Neural cell (in vitro differentiated cells): ENCODE data around the gene CCL2.

Source experiments
- CTCF ChIP-seq: fragments of 450-650 bp; IDR thresholded peaks from 2 replicates; pipeline ENCODE4 v1.5.1; 2014; ENCODE audit warnings: antibody characterized with exemption, mild to moderate bottlenecking, moderate library complexity; ENCODE audit not compliant: poor library complexity, severe bottlenecking
- EP300 ChIP-seq: fragments of 450-650 bp; conservative IDR thresholded peaks from 2 replicates; pipeline ENCODE4 v1.6.1; 2014; ENCODE audit warnings: antibody characterized with exemption, mild to moderate bottlenecking, moderate library complexity; ENCODE audit not compliant: poor library complexity, severe bottlenecking
- EZH2 ChIP-seq: fragments of 200-600, 300-800 bp; shearing (Covaris generic), sonication (generic); IDR thresholded peaks from 2 replicates; pipeline ENCODE4 v1.6.1; 2014; ENCODE audit warnings: antibody characterized with exemption, low read length, borderline replicate concordance, mild to moderate bottlenecking; ENCODE audit not compliant: insufficient read depth, poor library complexity, severe bottlenecking
- REST ChIP-seq: IDR thresholded peaks from 2 replicates; pipeline ENCODE4 v1.6.1; 2012; ENCODE audit warnings: borderline replicate concordance
- SMC3 ChIP-seq: fragments of 450-650 bp; conservative IDR thresholded peaks from 2 replicates; pipeline ENCODE4 v1.6.1; 2014; ENCODE audit warnings: antibody characterized with exemption, mild to moderate bottlenecking, moderate library complexity; ENCODE audit not compliant: poor library complexity
- TAF1 ChIP-seq: IDR thresholded peaks from 2 replicates; pipeline ENCODE4 v1.6.1; 2012; ENCODE audit warnings: low read depth

GRCh38 chr17:34259146-34259545 lies 4.1 kb downstream of the CCL2 start:
- TF ChIP-seq CTCF (no peak), SMC3 (no peak), EP300 (no peak), REST (no peak), EZH2 (no peak), TAF1 (no peak)
